ENCODE data around the gene DNAJC5G.
"Not testable (repeated sequence)": the region's sequence is repeated elsewhere in the genome, so short reads cannot be mapped to it uniquely, and the experiment has no call there.

The DNAJC5G gene

GRCh38 chr2:27265536-27265870 lies 9.7 kb upstream of the DNAJC5G start:
- no peak overlapping the region for H3K4me3 ChIP-seq (ENCODE audit: low read depth, low read length)
- no peak for DNase-seq (ENCODE audit: low read depth)
- TF ChIP-seq CTCF (conservative IDR thresholded peaks at IDR 0.05; ENCODE audit: low read depth, low read length): no peak

DNA sequence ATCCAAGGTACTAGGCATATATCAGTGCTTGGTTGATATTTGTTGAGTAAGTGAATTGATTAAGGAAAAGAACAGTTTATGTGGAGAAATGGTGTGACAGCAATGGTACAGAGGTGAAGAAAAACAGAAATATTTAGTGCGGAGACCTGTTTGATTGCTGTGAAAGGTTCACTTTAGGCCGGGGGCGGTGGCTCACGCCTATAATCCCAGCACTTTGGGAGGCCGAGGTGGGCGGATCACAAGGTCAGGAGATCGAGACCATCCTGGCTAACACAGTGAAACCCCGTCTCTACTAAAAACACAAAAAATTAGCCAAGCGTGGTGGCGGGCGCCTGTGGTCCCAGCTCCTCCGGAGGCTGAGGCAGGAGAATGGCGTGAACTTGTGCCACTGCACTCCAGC lies 6.9 kb upstream of the DNAJC5G start:
- not testable (repeated sequence) for DNase-seq (ENCODE audit: low read depth); H3K4me3 ChIP-seq (ENCODE audit: low read depth, low read length)

GRCh38 chr2:27270131-27270530 lies 5.1 kb upstream of the DNAJC5G start:
- TF ChIP-seq CTCF (conservative IDR thresholded peaks at IDR 0.05; ENCODE audit: low read depth, low read length): no peak
- H3K4me3 ChIP-seq (ENCODE audit: low read depth, low read length): no peak overlapping the region
- DNase-seq (ENCODE audit: low read depth): no peak

GRCh38 chr2:27270670-27271069 lies 4.6 kb upstream of the DNAJC5G start:
- no peak for TF ChIP-seq CTCF (conservative IDR thresholded peaks at IDR 0.05; ENCODE audit: low read depth, low read length)
- H3K4me3 ChIP-seq (ENCODE audit: low read depth, low read length): no peak overlapping the region
- DNase-seq (ENCODE audit: low read depth): no peak

GRCh38 chr2:27271631-27272340 lies 3.4 kb upstream of the DNAJC5G start:
- H3K4me3 ChIP-seq (ENCODE audit: low read depth, low read length): no peak overlapping the region
- DNase-seq (ENCODE audit: low read depth): no peak
- no peak for TF ChIP-seq CTCF (conservative IDR thresholded peaks at IDR 0.05; ENCODE audit: low read depth, low read length)

- DNase-seq (ENCODE audit: low read depth); H3K4me3 ChIP-seq (ENCODE audit: low read depth, low read length): not testable (repeated sequence)
Observed at GRCh38 chr2:27272537-27273522, 2.4 kb upstream of the DNAJC5G start.

GRCh38 chr2:27278010-27278409 lies 2.8 kb downstream of the DNAJC5G start:
- TF ChIP-seq CTCF (conservative IDR thresholded peaks at IDR 0.05; ENCODE audit: low read depth, low read length): no peak
- no peak for DNase-seq (ENCODE audit: low read depth)
- no peak overlapping the region for H3K4me3 ChIP-seq (ENCODE audit: low read depth, low read length)

DNA sequence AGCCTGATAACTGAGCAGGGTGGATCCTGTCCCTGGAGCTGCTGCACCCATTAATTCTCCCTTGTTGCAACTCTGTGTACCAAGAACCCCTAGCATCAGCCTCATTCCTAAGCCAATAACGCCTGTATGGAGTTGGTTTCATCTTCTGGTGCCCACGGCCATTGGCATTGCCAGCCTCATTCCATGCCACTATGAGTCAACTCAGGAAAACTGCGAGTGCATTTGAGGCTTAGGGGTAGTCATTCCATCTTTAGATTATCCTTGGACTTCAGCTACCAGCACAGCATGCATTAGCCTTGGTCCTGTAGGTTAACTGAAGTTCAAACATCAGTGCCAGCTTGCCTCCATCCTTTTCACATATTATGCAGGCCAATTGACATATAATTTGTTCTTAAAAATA lies 5.6 kb downstream of the DNAJC5G start:
- no peak for DNase-seq (ENCODE audit: low read depth)
- no peak for TF ChIP-seq CTCF (conservative IDR thresholded peaks at IDR 0.05; ENCODE audit: low read depth, low read length)
- no peak overlapping the region for H3K4me3 ChIP-seq (ENCODE audit: low read depth, low read length)
